HG02678 (cell line): ENCODE measurements around the gene PNPLA7.
"Not testable (repeated sequence)": the region's sequence is repeated elsewhere in the genome, so short reads cannot be mapped to it uniquely, and the experiment has no call there.

ENCODE experiments used
- ATAC-seq: cut with Tn5 transposase; IDR thresholded peaks from one replicate; pipeline ENCODE4 v1.9.1; 2021; ENCODE audit warnings: mild to moderate bottlenecking, moderate library complexity; ENCODE audit not compliant: unreplicated experiment

The PNPLA7 gene

DNA sequence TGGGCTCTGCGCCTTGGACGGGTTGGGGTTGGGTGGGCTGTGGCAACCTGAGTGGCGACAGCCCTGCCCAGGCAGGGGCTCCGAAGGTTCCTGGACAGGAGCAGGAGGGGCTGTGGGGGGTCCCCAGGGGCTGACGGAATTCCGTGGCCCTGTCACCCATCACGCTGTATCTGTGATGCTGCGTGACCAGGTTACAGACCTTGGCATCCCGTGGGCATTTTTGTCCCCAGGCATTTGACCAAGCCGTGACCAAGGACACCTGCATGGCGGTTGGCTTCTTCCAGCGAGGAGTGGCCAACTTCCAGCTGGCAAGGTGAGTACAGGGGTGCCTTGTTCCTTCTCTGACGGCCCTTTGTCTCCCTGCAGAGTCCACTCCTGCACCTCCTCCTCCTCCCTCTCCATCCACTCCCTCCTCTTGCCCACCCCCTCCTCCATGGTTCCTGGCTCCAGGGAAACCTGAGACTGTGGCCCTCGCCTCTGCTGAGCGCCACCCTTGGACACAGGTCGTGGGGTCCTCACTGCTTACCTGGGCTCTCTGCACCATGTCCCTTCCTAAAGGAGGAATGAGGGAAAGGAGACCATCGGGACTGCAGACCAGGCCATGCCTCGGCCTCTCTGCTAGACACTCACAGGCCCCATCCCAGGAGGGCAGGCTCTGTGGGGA is 124.1 kb downstream of the PNPLA7 start:
- no peak for ATAC-seq

DNA sequence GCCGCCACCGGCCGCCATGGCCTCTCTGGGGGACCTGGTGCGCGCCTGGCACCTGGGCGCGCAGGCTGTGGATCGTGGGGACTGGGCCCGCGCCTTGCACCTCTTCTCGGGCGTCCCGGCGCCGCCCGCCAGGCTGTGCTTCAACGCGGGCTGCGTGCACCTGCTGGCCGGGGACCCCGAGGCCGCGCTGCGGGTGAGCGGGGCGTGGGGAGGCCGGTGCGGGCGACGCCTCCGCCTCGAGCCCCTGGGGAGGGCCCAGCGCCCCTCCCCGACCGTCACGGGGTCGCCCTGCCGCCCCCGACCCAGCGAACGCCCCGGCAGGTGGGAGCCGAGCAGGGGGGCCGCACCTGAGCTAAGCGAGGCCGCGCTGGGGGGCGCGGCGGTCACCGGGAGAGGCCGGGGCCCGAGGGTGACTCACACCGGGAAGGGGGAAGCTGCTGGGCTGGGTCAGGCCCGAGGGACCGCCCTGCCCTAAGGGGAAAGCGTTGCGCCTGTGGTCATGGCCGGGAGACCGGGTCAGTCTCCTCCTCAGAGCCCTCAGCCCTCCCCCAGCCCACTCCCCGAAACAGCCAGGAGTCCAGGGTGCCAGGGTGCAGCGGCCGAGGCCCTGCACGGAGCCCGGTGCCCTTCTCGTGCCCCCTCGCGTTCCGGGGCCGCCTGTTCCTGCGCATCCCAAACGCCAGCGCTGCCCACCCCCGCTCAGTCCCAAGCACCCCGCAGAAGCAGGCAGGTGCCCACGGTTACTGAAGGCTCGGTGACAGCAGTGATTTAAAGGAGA is 126.5 kb downstream of the PNPLA7 start:
- no peak for ATAC-seq

DNA sequence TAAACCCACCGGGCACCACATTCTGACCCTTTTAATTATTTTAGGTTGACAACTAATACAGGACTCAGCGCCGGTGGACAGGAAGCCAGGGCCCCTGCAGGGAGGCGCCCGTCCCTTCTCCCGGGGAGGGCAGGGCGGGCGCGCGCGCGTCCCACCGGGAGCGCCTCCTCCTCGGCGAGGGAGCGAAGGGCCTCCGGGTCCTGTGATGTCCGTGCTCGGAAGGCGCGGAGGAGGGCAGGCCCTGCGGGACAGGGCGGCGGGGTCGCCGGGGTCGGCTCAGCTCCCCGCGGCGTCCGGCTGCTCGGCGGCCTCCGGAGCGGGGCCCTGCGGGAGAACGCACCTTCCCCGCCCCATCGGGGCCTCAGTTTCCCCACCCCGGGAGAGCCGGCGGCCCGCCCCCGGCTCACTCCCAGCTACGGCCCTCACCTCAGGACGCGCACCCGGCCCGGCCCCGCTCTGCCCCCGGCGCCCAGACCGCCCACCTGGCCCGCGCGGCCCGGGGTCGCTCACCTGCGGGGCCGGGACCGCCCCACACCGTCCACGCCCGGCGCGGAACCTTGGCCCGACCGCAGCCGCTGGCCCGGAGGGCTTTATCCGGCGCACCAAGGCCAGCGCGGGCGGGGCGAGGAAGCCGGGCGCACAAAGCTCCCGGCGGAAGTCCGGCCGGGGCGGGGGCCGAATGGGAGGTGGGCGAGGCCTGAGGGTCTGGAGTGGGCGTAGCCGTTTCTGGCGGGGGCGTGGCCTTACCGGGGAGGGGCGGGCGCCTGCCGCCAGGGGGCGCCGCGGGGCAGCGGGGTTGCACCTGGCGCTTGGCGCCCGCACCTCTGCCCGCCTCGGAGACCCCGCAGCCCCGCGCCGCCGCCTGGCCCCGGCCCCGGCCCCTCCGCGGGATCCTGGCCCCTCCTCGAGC is 127.3 kb downstream of the PNPLA7 start, which contains the start of the genes EXD3 and NOXA1:
Gene EXD3 (minus strand): TSS at position 559 of the 910 bp plus-strand sequence. CDS start 27,805 bp downstream, outside the sequence.
Gene NOXA1 (plus strand): TSS at position 790 of the 910 bp plus-strand sequence. CDS start 137 bp downstream, outside the sequence.
- ATAC-seq: peak; percentile 86

DNA sequence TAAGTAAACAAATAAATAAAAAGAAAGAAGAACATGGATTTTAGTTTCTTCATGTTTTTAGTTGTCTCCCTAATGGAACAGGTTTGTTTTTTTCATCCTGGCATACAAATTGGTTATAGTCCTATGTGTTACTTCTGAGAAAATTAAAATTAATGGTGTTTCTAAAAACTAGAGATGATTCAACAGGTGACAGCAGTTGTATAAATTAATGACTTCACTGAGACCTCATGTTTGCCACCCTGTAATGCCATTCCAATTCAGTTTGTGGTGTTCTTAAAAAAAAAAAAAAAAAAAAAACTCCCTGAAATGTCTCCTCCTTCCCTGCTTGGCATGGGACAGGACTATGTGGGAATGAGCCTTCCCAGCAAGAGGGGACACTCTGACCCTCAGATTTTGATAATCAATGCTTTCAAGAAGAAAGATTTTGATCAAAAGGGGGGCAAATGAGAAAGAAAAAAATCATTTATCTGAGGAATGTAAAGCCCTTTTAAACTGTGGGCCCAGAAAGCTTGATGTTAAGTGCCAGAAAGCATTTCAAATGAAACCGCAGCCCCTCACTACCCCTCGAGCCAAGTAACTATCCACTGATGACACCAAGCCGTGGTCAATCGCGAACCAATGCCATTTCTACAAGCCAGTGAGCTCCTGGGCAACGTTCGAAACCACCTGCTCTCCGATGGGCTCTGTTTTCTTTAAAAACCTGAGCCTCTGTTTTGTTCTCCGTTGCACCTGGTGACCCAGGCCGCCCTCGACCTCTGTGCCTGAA is 128.2 kb downstream of the PNPLA7 start:
- no peak for ATAC-seq

DNA sequence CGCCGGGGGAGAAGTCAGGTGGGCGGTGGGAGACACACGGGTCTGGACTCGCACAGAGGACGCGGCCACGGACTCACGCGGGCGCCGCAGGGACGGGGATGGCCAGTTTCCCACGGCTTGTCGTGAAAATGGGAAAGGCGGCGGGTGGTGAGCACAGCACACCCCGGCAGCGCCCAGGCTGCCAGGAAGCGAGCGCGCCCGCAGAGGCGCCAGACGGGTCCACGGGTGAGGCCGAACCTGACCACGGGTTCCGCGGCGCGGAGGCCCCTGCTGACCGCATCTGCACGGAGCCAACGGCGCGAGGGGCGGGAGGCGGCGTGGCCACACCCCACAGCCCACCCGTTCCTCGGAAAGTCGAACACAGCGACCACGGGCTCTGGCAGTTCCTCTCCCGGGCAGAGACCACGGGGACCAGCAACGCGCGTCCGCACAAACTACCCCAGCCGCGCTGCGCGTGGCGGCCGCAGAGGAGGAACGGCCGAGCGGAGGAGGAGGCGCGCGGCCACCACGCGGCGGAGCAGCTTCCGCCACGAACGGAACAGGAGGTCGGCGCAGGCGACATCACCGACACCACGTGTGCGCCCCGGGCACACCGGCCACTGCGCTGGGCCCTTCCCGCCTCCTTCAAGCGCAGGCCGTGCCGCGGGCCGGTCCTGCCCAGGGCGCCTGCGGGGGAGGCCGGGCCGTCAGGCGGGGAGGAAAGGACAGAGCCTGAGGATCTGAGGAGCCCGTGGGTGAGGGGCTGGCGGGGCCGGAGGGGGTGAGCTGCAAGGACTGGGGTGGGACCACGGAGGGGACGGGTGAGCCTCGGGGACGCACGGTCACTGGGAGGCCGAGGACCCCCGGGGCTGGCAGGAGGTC is 132.8 kb downstream of the PNPLA7 start:
- no peak for ATAC-seq

DNA sequence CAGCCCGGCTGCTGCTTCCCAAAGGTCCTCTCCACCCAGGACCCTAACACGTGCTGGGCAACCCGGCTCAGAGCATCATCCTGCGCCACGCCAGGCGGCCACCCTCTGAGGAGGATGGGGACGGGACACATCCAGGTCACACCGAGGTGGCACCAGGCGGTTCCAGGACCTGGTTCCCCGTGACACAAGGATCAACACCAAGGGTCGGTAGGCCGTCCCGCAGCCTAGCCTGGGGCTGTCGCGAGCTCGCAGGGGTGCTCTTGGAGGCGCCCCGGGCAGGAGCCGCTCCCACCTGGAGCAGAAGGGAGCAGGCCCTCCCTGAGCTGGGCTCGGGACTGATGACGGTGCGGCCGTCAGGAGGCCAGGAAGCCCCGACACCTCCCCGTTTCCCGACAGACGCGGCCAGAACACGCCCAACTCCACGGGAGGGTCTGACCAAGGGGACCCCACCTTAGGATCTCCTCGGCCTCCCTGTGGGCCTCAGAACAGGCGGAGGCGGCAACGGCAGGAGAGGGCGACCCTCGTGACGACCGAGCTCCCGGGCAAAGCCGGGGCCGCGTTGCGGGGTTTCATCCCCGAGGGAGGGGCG is 133.5 kb downstream of the PNPLA7 start:
- no peak for ATAC-seq

DNA sequence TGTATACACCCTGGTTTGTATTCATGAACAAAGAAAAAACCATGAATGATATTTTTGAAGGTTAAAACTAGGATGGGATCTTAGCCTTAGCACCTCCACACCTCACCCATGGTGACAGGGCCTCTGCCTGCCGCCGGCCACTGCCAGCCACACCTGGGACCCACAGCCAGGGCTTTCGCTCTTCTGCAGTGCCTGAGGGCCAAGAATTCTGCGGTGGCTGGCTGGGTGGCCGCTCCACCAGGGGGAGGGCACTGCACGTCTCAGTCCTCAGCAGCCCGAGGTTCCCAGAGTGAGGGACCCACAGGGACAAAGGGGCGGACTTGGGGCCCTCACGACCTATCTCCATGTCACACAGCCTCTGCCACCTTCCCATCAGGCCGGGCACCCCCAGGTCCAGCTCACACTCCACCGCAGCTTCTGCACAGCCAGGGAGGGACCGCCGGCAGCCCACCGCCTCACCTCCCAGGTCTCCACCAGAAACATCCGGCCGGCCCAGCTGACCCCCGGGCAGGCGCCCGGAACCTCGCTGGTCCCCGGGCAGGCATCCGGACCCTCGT is 134.1 kb downstream of the PNPLA7 start:
- ATAC-seq: no peak

DNA sequence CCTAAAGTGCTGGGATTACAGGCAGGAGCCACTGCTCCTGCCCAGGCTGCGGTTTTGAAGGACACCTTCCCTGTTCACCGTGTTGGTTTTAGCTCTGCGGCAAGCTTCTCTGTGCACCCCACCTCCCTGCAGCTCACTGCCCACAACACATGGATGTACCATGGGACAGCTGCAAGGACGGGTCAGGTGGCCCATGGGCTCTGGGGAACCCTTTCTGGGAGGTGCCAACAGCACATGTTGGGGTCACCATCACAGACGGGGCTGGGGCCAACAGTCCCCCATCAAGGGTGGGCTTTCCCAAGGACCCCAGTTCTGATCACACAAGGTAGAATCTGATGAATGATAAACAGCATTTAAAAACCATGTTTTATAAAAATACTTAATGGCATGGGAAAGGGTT is 134.8 kb downstream of the PNPLA7 start:
- no peak for ATAC-seq

DNA sequence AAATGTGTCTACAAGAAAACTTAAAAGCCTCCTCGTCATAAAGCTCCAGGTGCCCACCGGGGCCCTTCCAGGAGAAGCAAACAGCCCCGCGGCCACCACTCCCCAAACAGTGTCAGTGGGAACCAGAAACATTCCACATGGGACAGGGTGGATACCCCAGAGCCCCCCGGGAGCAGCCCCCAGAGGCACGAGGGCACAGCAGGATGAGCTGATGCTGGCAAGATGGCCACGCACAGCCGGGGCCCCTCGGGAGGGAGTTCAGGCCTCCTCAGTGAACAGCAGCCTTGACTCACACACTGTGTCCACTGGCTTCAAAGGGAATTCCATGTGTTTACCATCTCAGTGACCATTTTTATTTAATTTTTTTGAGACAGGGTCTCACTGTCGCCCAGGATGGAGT is 137.8 kb downstream of the PNPLA7 start:
- no peak for ATAC-seq

DNA sequence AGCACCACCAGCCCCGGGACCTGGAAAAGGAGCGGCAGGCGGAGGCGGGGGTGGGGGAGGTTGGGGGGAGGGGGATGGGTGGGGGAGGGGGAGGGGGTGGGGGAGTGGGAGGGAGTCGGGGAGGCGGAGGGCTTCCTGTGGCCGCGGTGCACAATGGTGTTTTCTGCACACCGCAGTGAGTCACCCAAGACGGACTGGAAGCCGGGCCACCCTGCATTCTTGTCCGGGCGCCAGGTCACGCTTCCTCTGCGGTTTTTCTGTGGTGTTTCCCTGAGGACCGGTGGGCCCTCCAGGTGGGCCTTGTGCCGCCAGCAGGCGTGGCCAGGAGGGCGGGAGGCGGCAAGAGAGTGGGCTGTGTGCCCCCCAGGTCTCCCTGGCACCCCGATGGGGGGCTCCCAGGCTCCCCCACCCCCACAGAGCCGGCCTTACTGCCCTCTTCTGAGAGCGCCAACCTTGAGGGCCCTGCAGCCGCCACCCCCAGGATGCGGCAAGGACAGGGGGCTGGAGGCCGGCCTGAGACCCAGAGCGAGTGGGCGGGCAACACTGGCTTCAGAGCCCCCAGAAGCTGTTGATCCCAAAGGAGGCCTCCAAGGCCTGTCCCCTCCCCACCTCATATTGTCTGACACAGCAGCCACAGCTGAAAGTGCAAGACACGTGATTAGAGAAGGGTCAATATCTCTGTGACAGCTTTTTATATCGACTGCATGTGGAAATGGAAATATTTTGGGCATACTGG is 138.4 kb downstream of the PNPLA7 start:
- ATAC-seq: peak; percentile 49

DNA sequence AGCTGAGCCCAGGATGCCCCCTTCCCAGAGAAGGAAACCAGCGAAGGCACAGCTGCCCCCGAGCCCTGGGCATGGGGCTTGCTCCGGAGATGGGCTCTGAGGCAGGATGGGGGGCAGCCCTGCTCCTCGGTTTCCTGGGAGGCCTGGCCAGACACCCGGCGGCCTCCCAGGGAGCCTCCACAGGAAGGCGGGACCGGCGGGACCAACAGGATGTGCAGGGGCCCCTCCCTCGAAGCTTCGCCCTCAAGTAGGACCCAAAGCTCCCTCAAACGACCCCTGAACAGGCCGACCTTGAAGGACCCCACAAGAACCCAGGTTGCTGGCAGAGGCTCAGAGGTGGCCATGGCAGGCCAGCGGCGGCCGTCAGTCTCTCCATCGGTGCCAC is 138.9 kb downstream of the PNPLA7 start:
- no peak for ATAC-seq

DNA sequence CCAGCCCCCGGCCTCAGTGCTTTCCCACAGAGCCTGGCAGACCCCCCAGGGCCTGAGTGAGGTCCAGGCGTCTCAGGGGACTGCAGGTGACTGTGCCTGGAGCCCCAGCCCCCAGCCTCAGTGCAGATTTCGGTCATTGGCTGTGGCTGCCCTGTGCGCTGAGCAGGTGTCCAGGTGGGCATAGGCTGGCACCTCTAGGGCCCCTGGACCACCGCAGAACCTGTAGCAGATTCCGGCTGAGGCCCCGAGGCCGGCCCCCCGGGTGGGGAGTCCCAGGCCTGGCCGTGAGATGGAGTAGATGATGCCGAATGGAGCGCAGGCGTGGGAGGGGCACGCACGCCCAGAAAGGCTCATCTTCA is 139.3 kb downstream of the PNPLA7 start:
- ATAC-seq: no peak

DNA sequence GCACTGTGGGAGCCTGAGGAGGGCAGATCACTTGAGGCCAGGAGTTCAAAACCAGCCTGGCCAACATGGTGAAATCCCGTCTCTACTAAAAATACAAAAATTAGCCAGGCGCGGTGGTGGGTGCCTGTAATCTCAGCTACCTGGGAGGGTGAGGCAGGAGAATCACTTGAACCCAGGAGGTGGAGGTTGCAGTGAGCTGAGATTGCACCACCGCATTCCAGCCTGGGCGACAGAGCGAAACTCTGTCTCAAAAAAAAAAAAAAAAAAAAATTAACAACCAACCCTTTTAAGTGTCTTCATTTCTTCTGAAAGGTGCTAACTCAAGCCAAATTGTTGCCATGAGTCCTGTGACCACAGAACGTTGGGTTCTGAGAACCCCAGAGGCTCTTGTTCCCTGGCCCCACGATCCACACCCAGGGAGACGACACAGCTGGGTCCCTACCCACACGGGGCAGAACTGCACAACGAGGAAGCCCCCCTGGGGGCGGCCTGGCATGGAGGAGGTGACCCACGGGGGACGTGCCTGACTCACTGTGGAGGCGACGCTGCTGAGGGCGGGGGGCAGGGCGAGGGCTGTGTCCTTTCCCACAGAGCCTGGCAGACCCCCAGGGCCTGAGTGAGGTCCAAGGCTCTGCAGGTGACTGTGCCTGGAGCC is 139.8 kb downstream of the PNPLA7 start:
- ATAC-seq: not testable (repeated sequence)
